HG03571 (cell line): ENCODE measurements around the gene ZGPAT.

ENCODE experiments used
- ATAC-seq: cut with Tn5 transposase; IDR thresholded peaks from one replicate; pipeline ENCODE4 v1.9.1; 2021; ENCODE audit not compliant: unreplicated experiment

ZGPAT gene

GRCh38 chr20:63778034-63778752 lies 70.4 kb downstream of the ZGPAT start:
- ATAC-seq = no peak

GRCh38 chr20:63778857-63779256 lies 71.0 kb downstream of the ZGPAT start:
- ATAC-seq = no peak

GRCh38 chr20:63781181-63781580 lies 73.3 kb downstream of the ZGPAT start:
- ATAC-seq = no peak

- no peak for ATAC-seq
Measured at GRCh38 chr20:63782051-63782471, 74.2 kb downstream of the ZGPAT start.

GRCh38 chr20:63782521-63782971 lies 74.7 kb downstream of the ZGPAT start:
- no peak for ATAC-seq

GRCh38 chr20:63783970-63784369 lies 76.1 kb downstream of the ZGPAT start:
- no peak for ATAC-seq

GRCh38 chr20:63785691-63786131 lies 77.9 kb downstream of the ZGPAT start:
- ATAC-seq = no peak
